Esophagus muscularis mucosa (tissue), 4 donors: ENCODE results near the gene ZNF14. TPM values are rescaled to one million over a fixed set of nuclear protein-coding genes. Genes with fewer than 3 reads are reported as not detected.

Experiments
- DNase-seq: peaks from one replicate; pipeline ENCODE4 v3.0.0-alpha.2; 2017; ENCODE audit errors: extremely low spot score
- H3K27ac ChIP-seq, 4 donors: fragments of 200-600 bp; sonication (generic); replicated peaks in 1 of 4; 1 replicate in 3 of 4; 2 replicates in 1 of 4; pipeline ENCODE4 v1.5.1; 2016 to 2019; ENCODE audit warnings: mild to moderate bottlenecking in 1 of 4
- H3K27me3 ChIP-seq, 4 donors: fragments of 200-600 bp; sonication (generic); one replicate each; pipeline versions ENCODE4 v1.5.1 to v1.6.0; 2016 to 2019
- H3K36me3 ChIP-seq, 4 donors: fragments of 200-600 bp; sonication (generic); one replicate each; pipeline ENCODE4 v1.5.1; 2016 to 2019
- H3K4me1 ChIP-seq, 4 donors: fragments of 200-600 bp; sonication (generic); one replicate each; pipeline ENCODE4 v1.5.1; 2016 to 2019
- H3K4me3 ChIP-seq, 4 donors: fragments of 200-600 bp; sonication (generic); 1 replicate in 2 of 4; 2 replicates in 2 of 4; pipeline ENCODE4 v1.5.1; 2016 to 2019; ENCODE audit warnings: mild to moderate bottlenecking in 4 of 4, moderate library complexity in 1 of 4
- H3K9me3 ChIP-seq, 4 donors: fragments of 200-600 bp; sonication (generic); 1 replicate in 3 of 4; 2 replicates in 1 of 4; pipeline ENCODE4 v1.5.1; 2016 to 2019
- CTCF ChIP-seq, 3 experiments: fragments of 200-600 bp in 2 of 3; fragments of 450-650 bp in 1 of 3; sonication (generic) in 2 of 3; IDR thresholded peaks; one replicate each; pipeline ENCODE4 v1.5.1; 2017 to 2019; ENCODE audit warnings: antibody characterized with exemption in 3 of 3, mild to moderate bottlenecking in 2 of 3, moderate library complexity in 1 of 3
- EP300 ChIP-seq: sonication (generic); formaldehyde crosslinking; IDR thresholded peaks from one replicate; pipeline ENCODE4 v1.6.1; 2017; ENCODE audit warnings: antibody characterized with exemption
- POLR2A ChIP-seq: fragments of 450-650 bp; IDR thresholded peaks from one replicate; pipeline ENCODE4 v1.6.1; 2017; ENCODE audit warnings: antibody characterized with exemption, moderate library complexity, mild to moderate bottlenecking, low read depth
- POLR2AphosphoS5 ChIP-seq, 2 donors: sonication (generic); formaldehyde crosslinking; IDR thresholded peaks; one replicate each; pipeline ENCODE4 v1.6.1; 2017; ENCODE audit warnings: antibody characterized with exemption in 2 of 2
- WGBS: methylation state at CpG from one replicate; pipeline ENCODE4 v1.1.5; 2018; 5-methylcytosine and 5-hydroxymethylcytosine counted together
- intact Hi-C: fragments of 100-400 bp; cut with DNase I; formaldehyde crosslinking; loops from one replicate; pipeline ENCODE4 v1.15.1; 2023
- total RNA-seq, 4 donors: library from RNA; depleted of rRNA; stranded (reverse); fragments of >200 nt; gene quantifications; one replicate each; pipeline versions ENCODE4 v1.1.0 to v1.2.1, GENCODE V29; 2016

Gene ZNF14
- total RNA-seq, 4 donors from 2014 or later: 5.1 to 7.9 (median 6.2) TPM

DNA sequence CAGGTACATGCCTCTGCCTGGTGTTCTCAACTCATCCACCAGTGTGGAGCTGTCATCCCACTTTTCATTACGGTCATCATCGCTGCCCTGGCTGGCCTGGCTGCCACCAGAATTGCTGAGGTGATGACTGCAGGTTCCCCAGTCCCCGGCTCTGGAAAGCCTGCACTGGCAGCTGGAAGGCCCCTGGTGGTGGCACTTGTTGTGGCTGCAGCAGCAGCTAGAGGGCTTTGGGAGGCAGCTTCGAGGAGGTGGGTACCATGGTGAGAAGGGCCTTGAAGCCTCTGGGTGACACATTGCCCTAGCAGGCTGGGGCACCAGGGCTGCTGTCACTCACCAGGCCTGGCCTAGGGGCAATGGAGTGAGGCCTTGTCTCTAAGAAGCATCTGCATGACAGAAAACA lies 25.3 kb upstream of the ZNF14 start:
- Histone ChIP-seq H3K9me3 (no peaks in the 10 kb centered on the region), H3K27ac (no peak overlapping the region), H3K4me1 (no peaks in the 10 kb centered on the region), H3K4me3 (no peak overlapping the region), H3K36me3 (peaks cover 0 to 24% (median 6%) of the 10 kb centered on the region in 4 donors), H3K27me3 (no peaks in the 10 kb centered on the region)
- intact Hi-C loops: no loop called here
- TF ChIP-seq EP300 (no peak), POLR2AphosphoS5 (IDR thresholded peaks at IDR 0.05) (no peak), POLR2A (no peak), CTCF (IDR thresholded peaks at IDR 0.05) (no peak)
- 92% methylated on average over 3 of the region's 4 CpGs for WGBS
- no peak for DNase-seq

DNA sequence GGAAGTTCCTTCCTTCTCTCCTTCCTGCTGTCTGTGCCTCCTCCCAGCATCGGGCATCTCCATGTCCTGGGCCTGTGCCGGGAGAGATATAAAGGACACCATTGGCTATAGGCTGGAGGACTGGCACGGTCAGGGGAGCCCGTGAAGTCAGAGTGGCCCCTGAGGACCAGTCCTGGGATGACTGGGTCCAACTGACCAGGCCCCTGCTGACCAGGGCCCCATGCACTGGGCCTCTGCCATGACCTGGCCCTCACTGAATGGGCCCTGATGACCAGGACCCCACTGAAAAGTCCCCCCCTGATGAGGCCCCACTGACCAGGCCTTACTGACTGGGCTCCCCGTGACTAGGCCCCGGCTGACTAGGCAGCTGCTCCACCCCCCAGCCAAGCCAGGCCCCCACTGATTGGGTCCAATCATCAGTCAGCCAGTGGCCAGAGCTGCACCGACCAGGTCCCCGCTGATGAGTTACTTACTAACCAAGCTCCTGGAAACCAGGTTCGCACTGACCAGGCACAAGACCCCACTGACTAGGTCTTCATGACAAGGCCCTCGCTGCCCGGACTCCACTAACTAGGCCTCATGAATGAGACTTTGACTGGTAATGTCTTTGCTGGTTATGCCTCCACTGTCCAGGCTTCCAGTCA lies 20.0 kb upstream of the ZNF14 start:
- Histone ChIP-seq H3K27ac (no peak overlapping the region), H3K27me3 (peaks cover 0 to 6% (median 0%) of the 10 kb centered on the region in 4 donors), H3K4me3 (no peak overlapping the region), H3K36me3 (peaks cover 0 to 6% (median 2%) of the 10 kb centered on the region in 4 donors), H3K9me3 (no peaks in the 10 kb centered on the region), H3K4me1 (no peaks in the 10 kb centered on the region)
- TF ChIP-seq CTCF (IDR thresholded peaks at IDR 0.05): no peak
- TF ChIP-seq POLR2AphosphoS5 (IDR thresholded peaks at IDR 0.05): no peak
- no peak for TF ChIP-seq EP300
- no peak for TF ChIP-seq POLR2A
- intact Hi-C loops: no loop called here
- 95% methylated on average over 9 of the region's 11 CpGs for WGBS
- no peak for DNase-seq

DNA sequence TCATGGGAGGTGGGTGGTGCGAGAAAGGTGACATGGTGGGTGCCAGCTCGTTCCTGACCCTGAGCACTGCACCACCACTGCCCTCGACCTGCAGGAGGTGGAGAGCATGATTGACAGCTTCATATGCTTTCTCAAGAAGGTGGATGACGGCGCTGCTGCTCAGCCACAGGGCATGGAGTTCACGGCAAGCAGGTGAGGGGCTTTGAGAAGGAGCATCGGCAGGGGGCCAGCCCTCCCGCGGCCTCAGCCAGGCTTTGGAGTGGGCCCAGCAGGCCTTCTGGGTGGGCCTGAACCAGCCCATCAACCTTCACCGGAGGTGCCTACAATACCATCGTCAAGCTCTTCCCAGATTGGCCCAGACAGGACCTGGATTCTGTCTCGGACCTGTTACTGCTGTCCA lies 18.9 kb upstream of the ZNF14 start:
- 91% methylated on average over 9 of the region's 12 CpGs for WGBS

DNA sequence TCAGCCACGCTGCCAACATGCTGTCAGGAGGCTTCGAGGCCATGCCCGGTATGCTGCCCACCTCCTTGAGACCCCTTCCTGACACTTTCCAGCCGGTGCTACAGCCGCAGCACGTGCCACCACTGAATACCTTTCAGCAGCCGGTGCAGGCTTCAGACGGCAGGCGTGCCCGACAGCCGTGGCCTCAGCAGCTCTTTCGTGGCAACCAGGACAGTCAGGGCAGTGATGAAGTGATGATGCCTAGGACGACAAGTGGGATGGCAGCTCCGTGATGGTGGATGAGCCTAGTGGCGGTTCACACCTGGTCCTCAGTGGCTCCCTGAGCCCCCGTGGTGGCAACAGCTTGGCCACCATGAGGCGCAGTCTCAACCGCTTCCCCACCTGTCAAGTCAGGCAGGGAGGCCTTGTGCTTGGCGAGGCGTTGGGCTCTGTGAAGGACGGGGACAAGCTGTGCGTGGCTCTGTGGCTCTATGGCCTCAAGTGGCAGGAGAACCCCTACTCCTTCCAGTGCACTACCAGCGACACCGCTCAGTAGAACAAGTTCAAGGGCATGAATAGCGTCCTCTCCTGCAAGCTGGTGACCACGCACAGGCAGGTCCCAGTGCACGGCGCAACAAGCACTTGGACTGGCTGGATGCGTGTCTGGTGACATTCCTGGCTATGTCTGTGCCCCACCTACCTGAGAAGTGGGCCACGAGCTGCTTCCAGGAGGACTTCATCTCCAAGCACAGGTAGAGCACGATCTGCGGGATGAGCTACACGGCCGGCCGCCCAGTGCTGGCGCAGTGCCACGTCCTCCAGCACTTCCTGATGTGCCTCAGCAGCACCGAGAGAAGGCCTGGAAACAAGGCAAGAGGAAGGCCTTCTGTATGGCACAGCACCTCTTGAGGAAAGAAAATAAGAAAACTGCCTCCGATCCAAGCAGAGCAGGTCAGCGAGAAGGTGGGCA lies 18.2 kb upstream of the ZNF14 start:
- H3K9me3 ChIP-seq: no peaks in the 10 kb centered on the region
- intact Hi-C loops: no loop called here
- H3K27me3 ChIP-seq: peaks cover 0 to 13% (median 0%) of the 10 kb centered on the region in 4 donors
- H3K27ac ChIP-seq: no peak overlapping the region
- WGBS: 92% methylated on average over 13 of the region's 40 CpGs
- no peak for TF ChIP-seq POLR2A
- no peak for TF ChIP-seq EP300
- no peak for TF ChIP-seq CTCF (IDR thresholded peaks at IDR 0.05)
- TF ChIP-seq POLR2AphosphoS5 (IDR thresholded peaks at IDR 0.05): no peak
- peak; percentile 78 for DNase-seq
- H3K36me3 ChIP-seq: no peaks in the 10 kb centered on the region
- no peaks in the 10 kb centered on the region for H3K4me1 ChIP-seq
- no peak overlapping the region for H3K4me3 ChIP-seq

More for the DNA sequence above, 18.9 kb upstream of the ZNF14 start:
- H3K27me3 ChIP-seq: peaks cover 0 to 13% (median 0%) of the 10 kb centered on the region in 4 donors
- H3K9me3 ChIP-seq: no peaks in the 10 kb centered on the region
- intact Hi-C loops: no loop called here
- TF ChIP-seq POLR2A: no peak
- no peak for TF ChIP-seq POLR2AphosphoS5 (IDR thresholded peaks at IDR 0.05)
- no peak for TF ChIP-seq EP300
- DNase-seq: peak; percentile 87
- no peak overlapping the region for H3K4me3 ChIP-seq
- no peaks in the 10 kb centered on the region for H3K36me3 ChIP-seq
- no peaks in the 10 kb centered on the region for H3K4me1 ChIP-seq
- no peak overlapping the region for H3K27ac ChIP-seq
